HG03039 (cell line): ENCODE measurements around the gene ADAMTS2.

Experiments
- ATAC-seq: cut with Tn5 transposase; IDR thresholded peaks from one replicate; pipeline ENCODE4 v1.9.1; 2021; ENCODE audit warnings: mild to moderate bottlenecking, moderate library complexity; ENCODE audit not compliant: unreplicated experiment

The ADAMTS2 gene

DNA sequence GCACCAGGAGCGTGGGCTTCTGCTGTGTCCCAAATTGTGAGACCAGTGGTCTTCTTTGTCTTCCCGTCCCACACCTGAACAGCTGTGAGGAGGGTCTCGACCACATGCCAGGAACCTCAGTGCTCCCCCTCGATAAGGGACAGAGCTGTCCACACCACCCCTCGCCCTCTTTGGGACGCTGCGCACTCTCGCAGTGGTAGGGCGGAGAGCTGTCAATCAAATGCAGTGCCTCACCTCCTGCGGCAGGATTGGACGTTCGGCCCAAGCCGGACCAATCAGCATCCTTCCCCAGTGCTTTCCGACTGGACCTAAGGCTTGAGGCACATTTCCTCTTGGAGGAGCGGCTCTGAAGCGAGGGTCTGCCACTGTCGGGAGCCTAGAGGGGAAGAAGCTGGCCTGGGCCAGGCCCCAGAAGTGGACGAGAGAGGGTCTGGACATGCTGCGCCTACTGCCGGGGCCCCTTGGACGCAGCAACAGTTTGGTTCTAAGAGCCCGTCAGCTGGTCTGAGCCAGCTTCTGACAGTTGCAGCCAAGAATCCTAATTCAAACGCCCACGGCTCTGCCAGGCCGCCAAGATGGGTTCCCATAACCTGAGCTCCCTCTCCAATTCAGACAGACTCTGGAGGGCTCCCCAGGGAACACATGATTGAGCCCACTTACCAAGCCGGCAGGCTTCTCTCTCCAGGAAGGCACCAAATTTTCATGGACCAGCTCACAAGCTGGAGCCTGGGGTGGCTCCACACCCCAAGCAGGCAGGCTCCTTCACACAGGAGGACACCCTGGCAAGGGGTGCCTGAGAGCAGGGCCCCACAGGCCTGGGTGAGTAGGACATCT is 28.1 kb upstream of the ADAMTS2 start:
- no peak for ATAC-seq

DNA sequence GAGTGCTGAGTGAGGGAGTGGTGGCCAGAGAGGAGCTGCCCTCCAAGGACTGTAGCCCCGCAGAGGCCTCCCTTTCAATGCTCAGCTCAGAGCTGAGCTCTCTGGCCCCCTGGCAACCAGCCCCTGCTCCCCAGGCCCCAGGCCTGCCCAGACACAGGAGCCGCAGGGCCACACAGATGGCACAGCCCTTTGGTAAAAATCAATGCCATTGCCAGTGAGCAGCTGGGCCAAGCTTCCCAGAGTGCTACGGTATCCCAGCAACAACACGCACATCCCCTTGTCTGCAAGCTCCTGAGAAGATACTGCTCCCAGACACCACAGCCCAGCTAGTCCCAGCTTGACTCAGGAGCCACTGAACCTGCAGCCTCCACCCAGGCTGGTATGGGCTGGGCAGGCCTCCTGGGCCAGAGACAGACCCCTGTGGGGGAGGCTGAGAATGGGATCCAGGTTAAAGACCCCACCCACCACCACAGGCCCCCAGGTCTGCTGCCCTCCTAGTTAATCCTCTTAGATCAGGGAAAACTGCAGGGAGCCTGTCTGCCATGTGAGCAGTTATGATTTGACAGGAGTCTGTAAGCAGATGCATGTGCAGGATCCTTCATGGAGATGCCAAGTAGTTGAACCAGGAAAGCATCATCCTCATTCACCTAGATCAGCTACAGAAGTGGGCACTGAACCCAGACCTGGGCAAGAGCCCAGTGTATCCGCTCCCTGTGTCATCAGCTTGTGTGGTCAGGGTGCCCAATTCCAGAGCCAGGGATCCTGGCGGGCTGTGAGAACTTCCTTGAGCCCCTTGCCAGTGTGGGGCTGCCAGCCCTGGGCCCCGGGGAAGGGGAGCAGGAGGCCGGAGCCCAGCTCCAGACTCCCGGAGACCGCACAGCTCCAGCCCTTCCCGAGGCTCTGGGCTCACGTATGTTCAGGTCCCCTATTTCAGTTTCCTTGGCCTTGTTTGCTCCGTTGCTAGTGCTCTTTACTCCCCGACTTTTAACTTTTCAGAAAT is 26.7 kb upstream of the ADAMTS2 start:
- no peak for ATAC-seq

- ATAC-seq: no peak
These were observed 25.9 kb upstream of the ADAMTS2 start for GRCh38 chr5:179371121-179371510.

GRCh38 chr5:179370490-179371120 is 25.3 kb upstream of the ADAMTS2 start:
- ATAC-seq: no peak

DNA sequence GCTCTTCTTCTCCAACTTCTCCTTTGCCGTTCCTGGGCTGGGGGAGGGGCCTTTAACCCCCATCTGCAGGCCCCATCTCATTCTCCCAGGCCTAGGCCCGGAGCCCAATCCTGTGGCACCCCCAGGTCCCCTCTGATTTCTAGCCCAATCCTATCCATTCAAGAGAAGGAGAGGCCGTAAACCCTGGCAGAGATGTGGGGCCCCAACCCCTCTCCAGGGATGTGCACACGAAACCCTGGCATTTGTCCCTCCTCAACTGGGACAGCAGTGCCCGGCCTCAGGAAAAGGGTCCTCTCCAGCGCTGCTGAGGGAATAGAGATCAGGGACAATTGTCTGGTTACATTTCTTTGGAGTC is 24.2 kb upstream of the ADAMTS2 start:
- ATAC-seq: no peak

GRCh38 chr5:179368806-179369529 is 23.7 kb upstream of the ADAMTS2 start:
- no peak for ATAC-seq

DNA sequence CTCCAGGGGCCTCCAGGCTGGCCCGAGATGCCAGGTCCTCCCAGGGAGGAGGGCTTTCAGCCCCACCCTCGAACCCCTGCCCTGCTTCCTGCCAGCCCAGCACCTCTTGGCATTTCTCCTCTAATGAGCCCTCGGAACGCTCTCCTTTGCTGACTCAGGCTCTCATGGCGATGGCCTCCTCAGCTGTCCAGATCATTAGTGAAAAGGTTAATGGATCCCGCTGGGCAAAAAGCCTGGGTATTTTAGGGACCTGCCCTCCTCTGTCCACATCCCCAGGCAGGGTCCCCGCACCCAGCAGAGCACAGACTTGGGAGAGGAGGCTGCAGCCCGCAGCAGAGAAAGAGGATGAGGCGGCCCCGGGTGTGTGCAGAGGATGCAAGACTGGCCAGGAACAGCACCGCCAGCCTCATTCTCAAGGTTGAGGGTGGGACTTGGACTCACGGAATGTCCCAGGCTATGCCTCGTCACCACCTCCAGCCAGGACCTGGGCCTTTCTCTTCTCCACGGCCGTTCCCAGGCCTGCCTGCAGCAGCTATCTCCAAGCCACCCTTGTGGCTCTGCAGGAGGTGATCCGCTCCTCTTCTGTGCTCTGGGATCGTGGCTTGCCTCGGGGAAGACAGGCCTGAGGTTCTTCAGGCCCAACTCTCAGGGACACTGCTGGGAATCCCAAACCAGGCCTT is 23.0 kb upstream of the ADAMTS2 start:
- no peak for ATAC-seq

- no peak for ATAC-seq
These were observed 22.2 kb upstream of the ADAMTS2 start for GRCh38 chr5:179367491-179367890.

DNA sequence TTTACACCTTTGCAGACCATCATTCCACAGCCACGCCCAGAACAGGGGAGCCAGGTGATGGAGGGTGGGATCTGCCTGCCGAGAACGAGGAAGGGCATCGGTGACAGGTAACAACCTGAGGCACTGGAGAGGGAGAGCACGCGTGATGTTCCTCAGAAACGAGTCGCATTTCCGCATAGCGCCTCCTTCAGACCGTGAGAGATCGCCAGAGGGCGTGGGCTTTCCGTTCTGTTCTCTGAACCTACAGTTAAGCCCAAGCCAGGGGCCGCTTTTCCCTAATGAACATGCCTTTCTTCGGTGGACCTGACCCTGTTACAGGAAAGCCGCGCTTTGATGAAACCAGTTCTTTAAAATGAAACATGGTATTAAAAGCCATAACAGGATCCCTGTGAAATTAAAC is 17.1 kb upstream of the ADAMTS2 start:
- ATAC-seq: no peak

DNA sequence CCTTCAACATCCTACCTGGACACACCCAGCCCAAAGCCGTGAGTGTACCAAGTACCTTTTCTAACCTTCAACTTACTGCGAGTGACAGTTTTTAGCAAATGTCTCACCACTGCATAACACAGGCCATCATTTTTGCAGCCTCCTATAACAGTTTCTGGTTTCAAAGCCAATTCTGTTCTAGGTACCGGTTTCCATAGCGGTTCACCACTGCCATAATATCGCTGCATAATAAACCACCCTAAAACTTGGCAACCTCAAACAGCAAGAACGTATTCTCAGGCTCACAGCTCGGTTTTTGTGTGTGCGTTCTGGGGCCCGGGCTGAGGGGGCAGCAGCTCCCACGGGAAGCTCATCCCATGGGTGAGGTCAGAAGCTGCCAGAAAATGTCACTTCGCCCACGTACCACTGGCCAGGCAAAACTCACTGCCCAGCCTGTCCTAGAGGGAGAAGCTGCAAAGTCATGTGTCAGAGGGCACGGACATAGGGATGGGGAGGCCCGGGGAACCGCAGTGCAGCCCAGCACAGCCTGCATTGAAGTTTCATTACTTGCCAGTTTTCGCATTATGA is 15.9 kb upstream of the ADAMTS2 start:
- no peak for ATAC-seq

GRCh38 chr5:179357031-179357430 is 11.8 kb upstream of the ADAMTS2 start:
- no peak for ATAC-seq

DNA sequence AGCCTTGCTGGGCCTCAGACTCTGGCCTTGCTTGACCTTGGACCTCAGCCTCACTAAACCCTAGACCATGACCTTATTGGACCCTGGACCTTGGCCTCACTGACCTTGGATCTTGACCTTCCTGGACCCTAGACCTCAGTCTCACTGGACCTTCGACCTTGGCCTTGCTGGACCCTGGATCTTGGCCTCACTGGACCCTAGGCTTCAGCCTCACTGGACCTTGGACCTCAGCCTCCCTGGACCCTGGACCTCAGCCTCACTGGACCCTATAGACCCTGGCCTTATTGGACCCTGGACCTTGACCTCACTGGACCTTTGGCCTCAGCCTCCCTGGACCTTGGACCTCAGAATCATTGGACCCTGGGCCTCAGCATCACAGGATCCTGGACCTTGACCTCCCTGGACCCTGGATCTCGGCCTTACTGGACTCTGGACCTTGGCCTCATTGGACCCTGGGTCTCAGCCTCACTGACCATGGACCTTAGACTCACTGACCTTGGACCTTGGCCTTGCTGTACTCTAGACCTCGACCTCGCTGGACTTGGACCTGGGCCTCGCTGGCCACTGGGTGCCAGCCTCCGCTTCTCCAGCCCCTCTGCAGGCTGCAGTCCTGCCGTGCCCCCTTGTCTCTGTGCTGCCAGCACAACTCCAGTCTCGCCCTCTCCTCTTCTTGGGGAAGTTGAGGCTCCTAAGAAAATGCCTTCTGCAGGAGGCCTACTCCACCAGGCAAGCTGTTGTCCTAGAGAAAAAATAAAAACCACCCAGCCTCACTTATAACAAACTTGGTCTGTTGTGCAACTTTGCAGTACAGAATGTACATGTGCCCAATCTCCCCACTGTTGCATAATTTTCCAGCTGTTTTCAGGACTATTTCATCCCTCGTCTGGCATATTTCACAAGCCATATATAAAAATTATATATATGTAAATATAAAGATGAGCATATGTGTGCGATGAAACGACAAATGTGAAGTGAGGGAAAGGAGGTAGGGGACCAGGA is 11.0 kb upstream of the ADAMTS2 start:
- ATAC-seq: no peak

DNA sequence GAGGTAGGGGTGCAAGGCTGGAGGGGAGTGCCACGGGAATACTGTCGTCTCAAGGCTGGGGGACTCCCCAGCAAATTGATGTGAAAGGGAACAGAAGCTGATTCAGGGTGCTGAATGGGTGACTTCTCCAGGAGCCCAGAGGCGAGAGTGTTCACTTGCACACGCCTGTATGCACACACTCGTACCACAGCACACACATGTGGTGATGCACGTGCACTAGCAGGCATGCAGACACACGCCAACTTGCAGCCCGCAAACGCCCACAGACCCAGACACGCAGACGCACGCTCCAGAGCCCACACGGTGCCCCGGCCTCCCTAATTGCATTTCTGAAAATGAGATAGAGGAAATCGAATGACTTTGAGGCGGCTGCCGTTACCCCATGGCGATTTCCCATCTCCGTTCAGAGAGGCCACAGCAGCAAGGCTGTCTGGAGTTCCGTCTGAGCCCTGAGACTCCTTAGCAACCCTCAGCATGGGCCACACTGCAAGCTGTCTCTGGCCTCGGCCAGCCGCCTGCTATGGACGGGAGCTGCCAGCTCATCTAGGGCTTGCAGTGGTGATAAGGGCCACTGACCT is 9.1 kb upstream of the ADAMTS2 start:
- no peak for ATAC-seq

- no peak for ATAC-seq
These were observed 3.6 kb upstream of the ADAMTS2 start for GRCh38 chr5:179348843-179349242.

DNA sequence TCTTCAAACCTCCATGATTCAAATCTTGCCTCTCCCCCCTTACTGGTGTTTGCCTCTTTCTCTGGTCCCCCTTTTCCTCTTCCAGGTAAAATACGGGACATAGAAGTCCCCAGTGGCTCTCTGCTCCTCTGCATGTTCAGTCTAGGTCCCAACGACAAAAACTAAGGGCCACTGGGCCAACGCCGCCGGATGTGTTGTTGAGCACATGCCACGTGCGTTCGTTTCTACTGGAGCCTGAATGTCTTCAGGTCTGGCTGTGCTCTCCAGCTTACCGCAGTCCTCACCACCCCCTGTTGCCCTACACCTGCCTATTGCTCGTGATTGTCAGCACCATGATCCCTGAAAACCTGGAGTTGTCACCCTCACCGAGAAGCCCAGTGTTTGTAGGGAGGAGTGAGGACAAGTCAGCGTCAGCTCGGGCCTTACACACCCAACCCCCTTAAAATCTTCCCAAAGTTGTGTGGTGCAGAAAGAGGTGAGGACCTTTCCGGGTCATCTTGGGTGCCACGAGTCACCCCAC is 2.8 kb upstream of the ADAMTS2 start:
- no peak for ATAC-seq

GRCh38 chr5:179347581-179347980 is 2.3 kb upstream of the ADAMTS2 start:
- ATAC-seq: no peak

- ATAC-seq: no peak
These were observed 1.6 kb upstream of the ADAMTS2 start for GRCh38 chr5:179346875-179347274.

DNA sequence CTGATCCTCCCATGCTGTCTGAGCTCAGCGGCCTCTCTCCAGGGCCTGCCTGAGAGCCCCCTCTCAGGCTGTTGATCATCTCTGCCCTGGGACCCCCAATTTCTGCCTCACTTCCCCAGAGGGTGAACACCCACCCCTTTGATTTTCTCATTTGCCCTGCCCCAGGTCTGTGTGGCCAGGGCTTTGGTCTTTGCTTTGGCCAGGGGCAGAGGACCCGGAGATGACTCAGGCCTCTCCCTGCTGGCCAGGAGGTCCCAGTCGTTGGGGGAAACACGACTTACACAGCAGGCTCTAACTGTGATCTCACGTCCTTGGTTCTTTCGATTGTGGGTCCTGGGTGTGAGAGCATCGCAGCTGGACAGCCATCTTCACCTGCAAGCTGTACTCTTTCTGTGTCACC is 1.1 kb upstream of the ADAMTS2 start:
- ATAC-seq: no peak
